ENCODE results near the gene CLDN14.

Gene CLDN14

GRCh38 chr21:36456729-36457414 lies 23.1 kb downstream of the CLDN14 start:
- Histone ChIP-seq H3K4me3 (ENCODE audit: low read depth, low read length) (no peak overlapping the region), H3K4me1 (no peaks in the 10 kb centered on the region), H3K9me3 (no peaks in the 10 kb centered on the region), H3K36me3 (no peaks in the 10 kb centered on the region), H3K27me3 (no peaks in the 10 kb centered on the region)
- no peak for TF ChIP-seq CTCF (IDR thresholded peaks at IDR 0.05; ENCODE audit: low read depth, low read length)
- DNase-seq, result no peak

- Histone ChIP-seq H3K27me3 (no peaks in the 10 kb centered on the region), H3K4me3 (ENCODE audit: low read depth, low read length) (no peak overlapping the region), H3K9me3 (no peaks in the 10 kb centered on the region), H3K36me3 (no peaks in the 10 kb centered on the region), H3K4me1 (no peaks in the 10 kb centered on the region)
- TF ChIP-seq CTCF (IDR thresholded peaks at IDR 0.05; ENCODE audit: low read depth, low read length), result no peak
- DNase-seq, result no peak
Measured at GRCh38 chr21:36454706-36455105, 25.2 kb downstream of the CLDN14 start.

- no peak for DNase-seq
- Histone ChIP-seq H3K9me3 (no peaks in the 10 kb centered on the region), H3K4me1 (no peaks in the 10 kb centered on the region), H3K4me3 (ENCODE audit: low read depth, low read length) (no peak overlapping the region), H3K36me3 (no peaks in the 10 kb centered on the region), H3K27me3 (no peaks in the 10 kb centered on the region)
- no peak for TF ChIP-seq CTCF (IDR thresholded peaks at IDR 0.05; ENCODE audit: low read depth, low read length)
Measured at GRCh38 chr21:36454093-36454531, 25.8 kb downstream of the CLDN14 start.

GRCh38 chr21:36452281-36452825 lies 27.6 kb downstream of the CLDN14 start:
- Histone ChIP-seq H3K9me3 (no peaks in the 10 kb centered on the region), H3K27me3 (no peaks in the 10 kb centered on the region), H3K36me3 (no peaks in the 10 kb centered on the region), H3K4me3 (ENCODE audit: low read depth, low read length) (no peak overlapping the region), H3K4me1 (no peaks in the 10 kb centered on the region)
- DNase-seq, result no peak
- TF ChIP-seq CTCF (IDR thresholded peaks at IDR 0.05; ENCODE audit: low read depth, low read length), result no peak

GRCh38 chr21:36451506-36451905 lies 28.4 kb downstream of the CLDN14 start:
- Histone ChIP-seq H3K9me3 (no peaks in the 10 kb centered on the region), H3K36me3 (no peaks in the 10 kb centered on the region), H3K4me3 (ENCODE audit: low read depth, low read length) (no peak overlapping the region), H3K27me3 (no peaks in the 10 kb centered on the region), H3K4me1 (no peaks in the 10 kb centered on the region)
- DNase-seq, result no peak
- no peak for TF ChIP-seq CTCF (IDR thresholded peaks at IDR 0.05; ENCODE audit: low read depth, low read length)

GRCh38 chr21:36450511-36450910 lies 29.4 kb downstream of the CLDN14 start:
- Histone ChIP-seq H3K4me3 (ENCODE audit: low read depth, low read length) (no peak overlapping the region), H3K27me3 (no peaks in the 10 kb centered on the region; the same call in 1 of the 2 replicates), H3K4me1 (no peaks in the 10 kb centered on the region), H3K36me3 (no peaks in the 10 kb centered on the region), H3K9me3 (no peaks in the 10 kb centered on the region)
- no peak for TF ChIP-seq CTCF (IDR thresholded peaks at IDR 0.05; ENCODE audit: low read depth, low read length)
- DNase-seq, result no peak

Measured in BE2C (cell line).